Inferior parietal cortex (tissue), 1 donor: ENCODE results near the gene NES.
A peak's percentile ranks its signal among the peaks of the same experiment; 100 is the strongest.

ENCODE experiments used
- DNase-seq: peaks from one replicate; pipeline ENCODE4 v3.0.0-alpha.2; 2016; ENCODE audit errors: extremely low spot score

NES gene

DNA sequence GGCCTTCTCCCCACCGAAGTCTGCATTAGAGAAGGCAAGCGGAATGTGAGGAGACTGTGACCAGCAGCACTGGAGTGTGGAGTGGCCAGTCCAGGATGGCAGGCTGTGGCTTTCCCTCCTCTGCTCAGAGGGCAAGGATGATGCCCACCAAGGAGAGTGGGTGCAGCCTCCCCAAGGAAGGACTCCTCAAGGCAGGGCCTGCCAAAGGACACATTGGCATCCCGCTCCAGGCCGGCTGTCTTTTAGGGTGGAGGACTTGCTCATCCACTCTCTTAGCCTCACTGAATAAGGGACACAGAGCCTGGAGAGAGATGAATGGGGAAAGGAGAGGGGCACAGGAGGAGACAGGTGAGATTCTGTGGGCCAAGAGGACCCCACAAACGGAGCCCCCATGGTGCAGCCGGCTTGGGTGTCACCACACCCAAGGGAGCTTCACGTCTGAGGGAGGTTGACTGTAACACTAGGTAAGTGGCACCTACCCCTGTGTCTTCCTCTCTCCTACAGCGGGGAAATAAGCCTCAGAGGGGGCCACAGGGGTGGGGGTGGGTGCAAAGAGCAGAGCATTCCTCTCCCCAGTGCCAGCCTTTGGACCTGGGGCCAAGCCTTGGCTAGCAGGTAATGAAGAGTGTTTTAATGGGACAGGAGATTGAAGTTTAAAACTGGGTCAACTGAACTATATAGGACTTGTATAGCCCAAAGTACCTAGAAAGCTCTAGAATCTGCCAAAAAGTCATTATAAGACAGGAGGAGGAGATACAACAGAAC is 4.2 kb upstream of the NES start:
- no peak for DNase-seq

DNA sequence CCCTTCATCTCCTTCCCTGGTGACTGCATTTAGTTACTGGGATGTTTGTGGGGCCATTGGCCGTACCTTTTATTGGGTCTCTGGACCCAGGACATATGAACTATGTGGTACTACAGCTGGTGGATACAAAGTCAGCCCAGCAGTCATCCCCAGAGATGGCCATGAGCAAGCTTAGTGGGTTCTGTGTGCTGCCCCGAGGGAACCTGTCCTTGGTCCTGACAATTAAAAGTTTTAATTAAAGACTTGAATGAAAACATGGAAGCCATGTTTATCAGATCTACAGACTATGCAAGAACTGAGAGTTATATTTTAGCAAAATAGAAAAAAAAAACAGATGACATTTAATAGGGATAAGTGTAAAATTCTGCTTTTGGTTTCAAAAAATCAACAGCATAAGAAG is 2.8 kb upstream of the NES start:
- no peak for DNase-seq

DNA sequence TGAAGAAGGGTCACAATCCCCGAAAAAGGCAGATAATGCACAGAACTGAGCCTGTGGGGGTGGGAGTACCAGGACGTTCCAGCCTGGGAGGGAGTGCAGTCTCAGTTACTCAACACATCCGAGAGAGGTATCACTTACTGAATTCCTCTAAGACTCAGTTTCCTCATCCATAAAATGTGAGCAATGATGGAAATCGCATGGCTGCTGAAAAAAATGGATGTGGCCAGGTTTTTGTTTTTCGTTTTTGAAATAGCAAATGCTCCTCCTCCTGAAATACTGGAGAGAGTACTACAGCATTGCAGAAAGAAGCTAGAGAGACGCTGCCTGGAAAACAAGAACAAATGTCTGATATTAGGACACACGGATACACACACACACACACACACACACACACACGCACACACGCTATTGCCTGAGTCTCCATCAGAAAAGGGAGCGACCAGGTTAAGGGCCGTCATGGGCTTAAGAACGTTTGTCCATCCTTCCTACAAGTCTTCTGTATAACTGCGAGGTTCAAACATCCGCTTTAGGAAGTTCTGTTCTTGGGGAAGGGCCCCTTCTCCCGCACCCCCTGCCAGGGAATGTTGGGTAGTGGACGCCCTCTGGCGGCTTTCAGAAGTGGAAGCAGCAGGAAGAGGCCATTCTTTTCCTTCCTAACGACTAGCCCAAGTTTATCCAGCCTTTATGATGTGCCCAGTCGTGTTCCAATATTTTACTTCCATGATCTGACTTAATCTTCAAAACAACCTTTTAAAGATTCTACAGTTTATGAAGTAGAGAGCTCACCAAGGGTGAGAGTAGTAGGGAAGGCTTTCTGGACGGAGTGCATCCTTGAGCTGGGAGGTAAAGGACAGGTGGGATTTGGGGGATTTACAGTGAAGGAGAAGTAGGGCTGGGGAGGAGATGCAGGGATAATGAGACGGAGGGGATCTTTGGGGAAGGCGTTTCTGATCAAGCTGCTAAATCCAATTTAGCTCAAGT is 699 bp upstream of the NES start:
- DNase-seq, result peak; percentile 87

DNA sequence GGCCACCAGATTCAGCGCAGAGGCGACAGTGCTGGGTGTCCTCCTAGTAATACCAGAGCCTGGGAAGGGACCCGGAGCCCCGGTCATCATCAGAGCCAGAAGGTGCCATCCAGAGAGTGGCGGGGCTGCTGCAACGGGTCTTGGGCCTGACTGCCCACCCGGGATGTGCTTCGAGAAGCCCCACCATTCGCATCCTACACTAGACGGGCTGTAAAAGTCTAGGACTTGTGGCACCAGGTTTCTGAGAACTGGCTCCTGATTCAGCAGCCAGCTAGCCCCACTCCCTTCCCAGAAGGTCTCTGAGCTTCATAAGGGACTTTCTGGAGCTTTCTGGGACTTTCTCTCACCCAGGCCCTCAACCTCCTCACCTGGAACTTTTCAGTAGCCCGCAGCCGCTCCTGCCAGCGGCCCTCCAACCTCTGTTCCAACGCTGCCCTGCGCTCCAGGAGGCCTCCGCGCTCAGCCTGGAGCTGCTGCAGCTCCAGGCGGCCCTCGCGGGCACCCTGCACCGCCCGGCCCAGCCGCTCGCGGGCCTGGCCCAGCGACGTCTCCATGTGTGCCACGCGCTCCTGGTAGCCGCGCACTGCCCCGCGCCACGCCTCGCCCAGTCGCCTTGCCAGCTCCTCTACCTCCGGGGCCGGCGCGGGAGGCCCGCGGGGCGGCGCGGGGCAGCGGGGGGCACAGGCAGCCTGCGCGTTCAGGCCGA is 940 bp downstream of the NES start:
- no peak for DNase-seq

DNA sequence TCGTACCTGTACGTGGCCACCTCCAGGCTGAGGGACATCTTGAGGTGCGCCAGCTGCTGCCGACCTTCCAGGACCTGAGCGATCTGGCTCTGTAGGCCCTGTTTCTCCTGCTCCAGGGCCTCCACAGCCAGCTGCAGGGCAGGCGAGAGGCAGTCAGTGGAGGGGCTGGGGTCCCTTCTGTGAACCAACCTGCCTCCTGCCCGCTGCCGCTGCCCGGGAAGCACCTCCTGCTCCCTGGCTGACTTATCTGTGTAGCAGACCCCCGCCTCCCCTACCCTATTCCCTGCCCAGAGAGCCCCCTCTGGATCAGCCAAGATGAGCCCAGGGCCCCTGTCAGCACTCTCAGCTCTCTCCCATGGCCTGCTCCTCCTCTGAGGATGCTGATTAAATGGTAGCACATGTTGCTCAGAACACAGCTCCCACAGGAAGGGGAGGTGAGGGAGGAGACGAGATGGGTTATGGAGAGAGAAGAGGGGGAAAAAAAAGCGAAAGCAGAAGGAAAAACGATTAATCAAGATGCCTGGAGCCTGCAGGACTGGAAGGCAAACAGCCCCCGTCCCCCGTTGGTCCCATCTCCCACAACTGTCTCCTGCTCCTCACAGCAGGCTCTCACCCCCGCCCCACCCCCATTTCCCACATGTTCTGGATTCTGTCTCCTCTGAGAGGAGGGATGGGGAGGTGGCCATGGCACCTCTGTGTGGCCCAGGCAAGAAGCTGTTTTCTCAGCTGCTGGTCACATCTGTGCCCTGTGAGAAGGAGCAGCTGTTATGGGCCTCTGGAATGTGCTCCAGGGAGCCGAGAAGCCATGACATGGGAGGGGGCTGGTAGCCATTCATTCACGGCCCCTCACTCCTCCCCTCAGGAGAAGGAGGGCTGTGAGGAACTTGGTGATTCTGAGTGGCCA is 1.7 kb downstream of the NES start:
- DNase-seq, result no peak

DNA sequence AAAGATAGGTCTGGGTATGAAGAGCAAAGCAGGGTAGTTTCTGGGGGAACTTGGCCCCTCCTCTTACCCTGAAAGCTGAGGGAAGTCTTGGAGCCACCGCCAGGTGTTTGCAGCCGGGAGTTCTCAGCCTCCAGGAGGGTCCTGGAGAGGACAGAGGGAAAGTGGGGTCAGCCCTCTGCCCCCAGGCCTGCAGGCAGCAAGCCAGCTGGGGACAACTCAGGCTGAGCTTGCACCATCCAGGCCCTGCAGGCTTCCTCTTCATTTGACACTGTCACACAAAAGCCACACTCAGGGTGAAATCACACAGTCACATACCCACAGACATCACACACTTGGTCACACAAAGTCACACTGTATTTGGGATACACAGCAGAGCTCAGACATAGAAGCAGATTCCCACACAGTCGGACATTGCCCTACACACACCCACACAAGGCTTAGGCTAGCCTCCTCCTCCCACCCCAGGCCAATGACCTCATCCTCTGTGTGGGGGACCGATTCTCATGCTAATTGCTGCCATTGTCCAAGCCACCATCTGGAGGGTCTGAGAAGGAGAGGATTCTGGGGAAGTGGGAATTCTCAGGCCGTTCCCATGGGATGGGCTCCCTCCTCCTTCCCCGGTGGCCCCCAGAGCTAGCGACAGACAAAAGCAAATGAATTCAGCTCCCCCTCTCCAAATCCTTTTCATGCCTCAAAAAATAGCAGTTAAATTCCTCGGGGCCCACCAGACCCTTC is 3.7 kb downstream of the NES start:
- DNase-seq, result no peak

DNA sequence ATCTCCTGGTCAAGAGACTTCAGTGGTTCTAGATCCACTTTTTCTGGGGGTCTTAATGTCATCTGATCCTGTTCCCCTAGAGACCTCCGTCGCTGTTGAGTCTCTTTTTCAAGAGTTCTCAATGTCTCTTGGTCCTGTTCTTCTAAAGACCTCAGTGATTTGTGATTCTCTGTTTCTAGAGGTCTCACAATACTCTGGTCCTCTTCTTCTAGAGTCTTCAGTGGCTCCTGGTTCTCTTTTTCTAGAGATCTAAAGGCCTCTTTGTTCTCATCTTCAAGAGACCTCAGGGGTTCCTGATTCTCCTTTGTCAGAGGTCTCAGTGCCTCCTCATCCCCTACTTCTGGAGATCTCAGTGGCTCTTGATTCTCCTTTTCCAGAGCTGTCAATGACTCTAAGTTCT is 5.4 kb downstream of the NES start:
- DNase-seq, result no peak

DNA sequence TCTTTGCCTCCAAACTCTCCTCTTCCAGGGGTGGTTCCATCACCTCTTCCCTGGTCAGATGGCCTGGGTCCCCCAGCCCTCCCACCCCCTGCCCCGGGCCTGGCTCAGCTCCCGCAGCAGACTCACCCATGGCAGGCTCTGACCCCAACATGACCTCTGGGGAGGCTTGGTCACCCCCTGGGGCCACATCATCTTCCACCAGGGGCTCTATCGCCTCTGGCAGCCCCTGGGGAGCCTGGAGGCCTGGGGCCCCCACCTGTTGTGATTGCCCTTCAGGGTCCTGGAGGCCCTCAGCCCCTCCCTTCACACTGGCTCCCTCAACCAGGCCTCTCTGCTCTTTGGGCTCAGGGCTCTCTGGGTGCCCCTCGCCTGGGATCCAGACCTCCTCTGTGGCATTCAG is 6.4 kb downstream of the NES start:
- no peak for DNase-seq

DNA sequence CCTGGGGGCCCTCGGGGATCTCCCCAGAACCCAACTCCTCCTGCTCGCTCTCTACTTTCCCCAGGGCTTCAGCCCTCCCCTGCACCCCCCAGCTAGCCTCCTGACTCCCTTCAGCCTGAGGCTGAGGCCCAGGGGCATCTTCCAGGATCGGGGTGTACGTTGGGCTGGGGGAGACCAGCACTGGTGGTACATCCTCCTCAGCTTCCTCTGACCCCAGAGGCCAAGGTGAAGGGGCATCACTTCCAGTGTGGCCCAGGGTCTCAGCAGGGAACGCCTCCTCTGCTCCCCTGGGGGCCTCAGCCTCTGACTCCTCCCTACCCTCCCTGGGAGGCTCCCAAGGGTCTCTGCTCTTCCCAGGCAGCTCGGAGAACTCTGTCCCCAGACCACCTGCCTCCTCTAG is 6.8 kb downstream of the NES start:
- DNase-seq, result no peak

DNA sequence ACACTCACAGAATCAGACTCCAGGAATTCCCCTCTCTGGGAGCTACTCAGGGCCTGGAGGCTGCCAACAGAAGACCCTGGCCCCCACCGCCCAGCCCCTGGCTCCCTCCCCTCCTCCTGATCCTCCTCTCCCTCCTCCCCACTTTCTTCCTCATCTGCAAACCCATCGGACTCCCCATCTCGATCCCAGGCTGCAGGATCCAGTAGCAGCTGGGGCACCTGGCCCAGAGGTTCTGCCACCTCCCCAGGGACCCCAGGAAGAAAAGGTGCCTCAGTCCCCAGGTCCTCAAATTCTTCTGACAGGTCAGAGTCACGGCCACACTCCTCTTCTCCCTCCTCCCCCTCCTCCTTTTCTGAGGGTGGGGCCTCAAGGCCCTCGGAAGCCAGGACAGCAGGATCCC is 7.4 kb downstream of the NES start:
- no peak for DNase-seq

DNA sequence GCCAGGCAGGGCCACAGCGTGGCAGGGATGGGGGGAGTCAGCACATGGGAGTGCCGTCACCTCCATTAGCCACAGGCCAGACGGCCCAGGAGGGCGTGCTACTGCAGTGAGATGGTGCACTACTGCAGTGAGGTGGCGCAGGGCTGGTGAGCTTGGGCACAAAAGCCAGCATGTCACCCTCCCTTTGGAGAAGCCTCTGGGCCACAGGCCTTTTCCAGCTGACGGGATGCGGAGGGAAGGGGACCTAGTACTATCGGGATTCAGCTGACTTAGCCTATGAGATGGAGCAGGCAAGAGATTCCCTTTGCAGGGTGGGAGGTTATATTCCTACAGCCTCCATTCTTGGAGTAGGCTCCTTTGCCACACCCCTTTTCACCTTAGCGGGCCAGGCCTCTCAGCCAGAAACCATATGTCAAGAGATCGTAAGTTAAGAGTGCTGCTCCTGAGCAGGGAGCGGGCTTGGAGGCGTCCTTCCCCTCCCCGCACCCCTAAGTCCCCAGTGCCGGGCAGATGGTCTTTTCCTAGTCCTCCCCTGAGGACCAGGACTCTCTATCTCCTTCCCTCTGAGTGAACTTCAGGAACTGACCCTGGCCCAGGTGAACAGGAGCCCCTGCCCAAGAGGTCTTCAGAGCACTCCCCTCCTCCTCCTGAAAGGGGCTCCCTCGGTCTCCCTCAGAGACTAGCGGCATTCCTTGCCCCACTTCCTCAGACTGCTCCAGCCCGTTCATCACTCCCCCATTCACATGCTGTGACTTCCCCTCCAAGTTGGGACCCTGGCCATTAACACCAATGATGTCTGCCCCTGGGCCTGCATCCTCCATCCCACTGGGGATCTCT is 8.2 kb downstream of the NES start:
- no peak for DNase-seq

DNA sequence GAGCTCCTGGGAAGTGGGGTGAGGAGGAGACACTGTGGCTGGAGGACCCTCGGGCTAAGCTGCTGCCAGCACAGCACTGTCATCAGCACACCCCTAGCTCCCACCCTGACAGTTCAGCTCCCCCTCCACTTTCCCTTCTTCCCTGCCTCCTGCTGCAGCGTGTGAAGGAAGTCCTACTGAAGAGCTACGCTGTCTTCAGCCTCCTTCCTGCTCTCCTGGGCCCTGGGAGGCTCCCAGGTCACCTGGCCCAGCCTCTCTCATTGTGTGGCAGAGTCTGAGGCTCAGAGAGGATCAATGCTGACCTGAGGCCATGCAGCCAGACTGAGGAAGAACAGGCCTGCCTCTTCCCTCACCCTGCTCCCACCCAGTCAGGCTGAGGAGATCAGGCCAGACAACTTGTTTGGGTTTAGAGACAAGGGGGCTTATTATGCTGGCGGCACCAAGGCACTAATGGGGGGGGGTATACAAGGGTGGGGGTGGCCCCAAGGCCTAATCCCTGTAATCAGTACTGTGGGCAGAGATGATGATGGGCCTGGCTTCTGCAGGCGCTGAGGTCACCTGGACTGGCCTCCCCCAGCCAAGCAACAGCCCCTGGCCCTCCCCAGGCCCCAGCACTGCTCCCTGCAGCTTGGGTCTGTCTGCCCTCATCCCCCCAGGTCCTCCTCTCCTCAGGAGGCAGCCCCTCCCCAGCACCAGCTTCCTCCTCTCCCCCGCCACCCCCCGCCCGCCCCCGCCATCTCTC is 9.1 kb downstream of the NES start:
- no peak for DNase-seq

DNA sequence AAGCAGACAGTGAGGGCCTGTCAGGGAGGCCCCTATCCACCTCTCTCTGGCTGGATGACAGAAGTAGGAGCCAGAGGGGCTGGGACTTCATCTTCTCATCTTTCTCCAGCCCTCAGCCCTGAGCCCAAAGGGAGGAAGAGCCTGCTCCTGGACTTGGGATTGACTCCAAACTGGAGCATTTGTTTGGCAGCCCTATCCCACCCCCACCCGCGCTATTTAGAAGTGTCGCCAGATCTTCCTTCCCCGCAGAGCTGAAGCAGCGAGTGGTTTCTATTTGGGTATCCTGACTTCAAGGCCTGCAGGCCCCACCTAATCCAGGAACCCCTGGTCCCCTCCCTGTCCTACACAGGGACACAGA is 9.6 kb downstream of the NES start:
- no peak for DNase-seq

DNA sequence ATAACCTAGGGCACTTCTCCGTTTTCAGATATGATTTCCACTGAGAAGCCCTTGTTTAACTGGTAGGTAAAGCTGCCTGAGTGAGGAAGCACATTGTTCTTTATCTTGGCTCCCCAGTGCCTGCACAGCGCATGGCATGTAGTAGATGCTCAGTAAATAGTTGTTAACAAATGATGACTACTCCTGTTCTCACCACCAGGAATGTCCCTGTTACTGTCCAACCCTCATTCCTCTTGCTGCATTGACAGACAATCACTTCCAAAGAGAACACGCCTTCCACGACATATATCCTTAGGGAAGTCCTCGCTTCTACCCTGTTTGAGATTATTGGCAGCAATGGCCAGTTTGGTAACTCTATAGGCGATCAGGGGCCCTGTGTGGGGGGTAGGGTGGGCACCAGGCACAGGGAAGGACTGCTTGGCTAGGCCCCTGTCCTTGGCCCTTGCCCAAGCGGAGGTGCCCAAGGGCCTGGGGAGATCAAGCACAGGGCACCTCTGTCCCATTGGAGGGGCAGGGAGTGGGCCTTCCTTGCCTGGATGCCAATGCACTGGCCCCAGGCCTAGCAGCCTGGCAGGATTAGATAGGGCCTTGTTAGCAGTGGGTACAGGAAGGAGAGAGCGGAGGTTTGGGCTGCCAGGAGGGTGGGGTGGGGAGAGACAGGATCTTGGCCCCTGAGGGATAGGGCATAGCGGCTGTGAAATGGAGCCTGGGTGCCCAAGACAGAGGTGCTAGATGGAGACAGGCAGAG is 10.2 kb downstream of the NES start:
- no peak for DNase-seq

DNA sequence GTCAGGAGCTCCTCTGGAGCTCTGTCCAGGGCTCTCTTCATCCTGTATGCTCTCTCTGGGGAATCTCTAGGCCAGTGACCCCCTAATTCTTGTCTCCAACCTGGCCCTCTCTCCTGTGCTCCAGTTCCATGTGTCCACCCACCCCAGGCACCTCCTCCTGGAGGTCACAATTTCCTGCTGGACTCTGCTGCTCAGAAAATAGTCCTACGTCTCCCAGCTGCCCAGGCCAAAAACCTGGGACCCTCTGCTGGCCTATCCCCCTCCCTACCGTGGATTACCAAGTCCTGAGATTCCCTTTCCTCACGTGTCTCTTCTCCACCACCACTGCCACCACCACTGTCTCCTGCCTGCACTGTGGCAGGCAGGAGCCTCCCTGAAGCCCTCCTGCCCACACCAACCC is 11.7 kb downstream of the NES start:
- DNase-seq, result no peak

DNA sequence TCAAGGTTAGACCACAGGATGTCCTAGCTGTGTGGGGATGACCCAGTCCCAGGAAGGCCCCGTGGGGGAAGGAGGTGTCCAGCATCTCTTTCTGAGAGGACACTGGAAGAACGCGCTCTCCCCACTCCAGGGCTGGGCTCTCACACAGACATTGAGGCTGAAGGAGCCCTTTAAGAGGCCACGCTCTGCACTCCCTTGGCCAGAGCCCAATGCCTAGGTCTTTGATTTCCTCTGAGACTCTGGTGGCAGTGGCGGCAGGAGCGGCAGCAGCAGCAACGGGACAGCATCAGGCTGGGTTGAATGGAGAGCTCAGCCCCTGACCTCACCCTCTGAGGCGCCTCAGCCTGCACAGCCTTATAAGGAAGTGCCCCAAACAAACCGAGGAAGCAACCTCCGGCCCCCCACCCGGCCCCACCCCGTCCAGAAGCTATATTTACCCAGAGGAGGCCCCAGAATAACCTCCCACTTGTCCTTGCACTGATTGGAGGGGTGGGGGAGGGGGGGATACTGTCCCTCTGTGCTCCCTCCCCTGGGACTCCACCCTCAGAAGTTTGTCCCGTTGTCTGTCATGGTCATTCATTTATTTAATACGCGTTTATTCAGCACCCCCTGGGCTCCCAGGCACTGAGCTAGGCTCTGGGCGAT is 12.3 kb downstream of the NES start:
- no peak for DNase-seq

DNA sequence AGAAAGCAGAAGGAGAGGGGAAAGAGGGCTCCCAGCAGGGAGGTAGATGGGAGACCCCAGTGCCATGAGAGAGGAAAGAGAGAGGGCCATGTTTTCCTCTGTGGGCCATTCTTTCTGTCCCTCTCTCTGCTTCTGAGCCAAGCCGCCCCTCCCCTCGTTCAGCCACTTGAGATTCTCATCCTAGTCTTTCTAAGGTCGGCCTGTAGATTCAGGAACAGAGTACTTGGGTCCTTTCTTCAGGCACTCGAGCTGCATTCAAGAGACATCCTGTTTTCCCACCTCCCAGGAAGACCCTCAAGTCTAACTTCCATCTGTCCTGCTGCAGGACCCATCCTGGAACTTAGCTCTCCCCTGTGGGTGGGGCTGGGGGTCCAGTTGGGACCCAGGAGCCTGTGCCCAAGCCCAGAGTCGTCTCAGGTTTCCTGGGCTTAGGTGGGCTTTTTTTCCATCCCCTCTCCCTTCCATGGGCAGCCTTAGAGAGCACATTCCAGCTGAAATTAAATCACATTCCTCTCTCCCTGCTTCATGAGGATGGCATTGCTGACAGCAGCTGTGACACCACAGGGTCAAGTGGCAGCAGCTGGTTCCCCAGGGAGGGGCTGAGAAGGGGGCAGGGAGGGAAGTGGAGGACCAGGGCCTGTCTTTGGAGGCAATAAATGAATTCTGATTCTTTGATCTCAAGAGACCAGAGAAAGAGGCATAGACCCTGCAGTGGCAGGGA is 13.0 kb downstream of the NES start:
- no peak for DNase-seq
